HG03175 (cell line): ENCODE results near the gene GNAL.

Experiments used
- ATAC-seq: cut with Tn5 transposase; IDR thresholded peaks from one replicate; pipeline ENCODE4 v1.9.1; 2021; ENCODE audit warnings: mild to moderate bottlenecking, moderate library complexity; ENCODE audit not compliant: unreplicated experiment

The GNAL gene

DNA sequence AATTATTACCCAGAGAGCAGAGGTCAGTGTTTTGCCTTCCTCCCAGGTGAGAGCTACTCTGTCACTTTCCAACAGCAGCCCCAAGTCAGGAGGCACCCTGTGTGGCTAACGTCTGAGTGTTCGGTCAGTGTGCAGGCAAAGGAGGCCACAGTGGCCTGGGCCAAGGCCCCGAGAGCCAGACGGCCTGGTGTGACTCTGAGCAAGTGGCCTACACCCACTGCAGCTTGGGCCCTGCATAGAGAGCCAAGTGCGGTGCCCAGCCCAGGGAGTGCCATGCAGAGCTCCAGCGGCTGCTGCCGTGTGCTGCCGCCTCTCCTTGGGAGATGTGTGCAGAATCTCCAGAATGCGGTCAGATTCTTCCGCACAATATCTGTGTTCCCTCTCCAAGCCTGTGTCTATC lies 70.4 kb downstream of the GNAL start:
- ATAC-seq: no peak

- no peak for ATAC-seq
Observed at GRCh38 chr18:11760498-11761167, 71.6 kb downstream of the GNAL start.

GRCh38 chr18:11761553-11761952 lies 72.5 kb downstream of the GNAL start:
- no peak for ATAC-seq

DNA sequence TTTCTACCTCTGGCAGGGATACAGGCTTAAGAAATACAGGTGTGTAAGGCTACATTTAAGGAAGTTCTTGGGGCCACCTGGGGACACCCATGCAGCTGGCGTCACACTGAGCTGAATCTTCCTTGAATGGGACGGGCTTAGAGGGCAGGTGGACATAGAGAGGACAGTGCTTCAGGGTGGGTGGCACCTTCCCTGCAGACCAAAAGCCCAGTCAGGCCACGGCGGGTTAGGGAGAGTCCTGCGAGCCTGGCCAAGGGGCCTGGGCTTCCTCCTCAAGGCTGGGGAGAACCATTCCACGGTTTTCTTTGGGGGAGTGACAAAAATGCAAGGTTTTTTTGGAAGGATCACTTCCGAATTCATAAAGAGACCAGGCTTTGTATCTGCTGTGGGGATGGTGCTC lies 73.4 kb downstream of the GNAL start:
- ATAC-seq: no peak

GRCh38 chr18:11767329-11767728 lies 78.3 kb downstream of the GNAL start:
- ATAC-seq: no peak

- no peak for ATAC-seq
Observed at GRCh38 chr18:11767935-11768334, 78.9 kb downstream of the GNAL start.

- ATAC-seq: no peak
Observed at GRCh38 chr18:11775436-11776174, 86.5 kb downstream of the GNAL start.

GRCh38 chr18:11780042-11780441 lies 91.0 kb downstream of the GNAL start:
- no peak for ATAC-seq

DNA sequence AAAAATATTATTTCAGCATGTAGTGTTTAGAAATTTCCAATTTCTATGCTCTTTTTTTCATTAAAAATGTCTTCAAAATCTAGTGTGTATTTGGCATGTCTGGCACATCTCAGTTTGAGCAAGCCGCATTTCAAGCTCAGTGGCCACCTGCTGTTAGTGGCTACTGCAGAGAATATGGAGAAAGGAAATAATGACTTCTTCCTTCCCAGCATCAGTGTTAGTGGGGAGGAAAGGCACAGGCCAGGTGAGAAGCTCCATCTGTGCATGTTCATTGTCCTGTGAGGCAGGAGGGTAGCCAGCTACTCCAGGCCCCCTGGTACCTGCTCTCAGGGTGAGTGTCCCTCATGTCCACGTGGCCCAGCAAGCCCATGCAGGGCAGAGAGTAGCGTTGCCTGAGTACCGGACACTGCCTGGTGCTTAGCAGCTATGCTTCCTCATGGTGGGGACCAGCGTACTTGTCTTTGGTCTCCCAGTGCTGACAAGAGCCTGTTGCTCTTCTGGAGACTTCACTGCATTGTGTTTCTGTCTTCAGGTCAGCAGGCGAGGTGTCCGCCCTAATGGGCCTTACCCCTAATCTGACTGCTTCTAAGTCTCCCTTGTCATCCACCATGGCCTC lies 94.8 kb downstream of the GNAL start:
- ATAC-seq: no peak

GRCh38 chr18:11784674-11785304 lies 95.7 kb downstream of the GNAL start:
- ATAC-seq: no peak

DNA sequence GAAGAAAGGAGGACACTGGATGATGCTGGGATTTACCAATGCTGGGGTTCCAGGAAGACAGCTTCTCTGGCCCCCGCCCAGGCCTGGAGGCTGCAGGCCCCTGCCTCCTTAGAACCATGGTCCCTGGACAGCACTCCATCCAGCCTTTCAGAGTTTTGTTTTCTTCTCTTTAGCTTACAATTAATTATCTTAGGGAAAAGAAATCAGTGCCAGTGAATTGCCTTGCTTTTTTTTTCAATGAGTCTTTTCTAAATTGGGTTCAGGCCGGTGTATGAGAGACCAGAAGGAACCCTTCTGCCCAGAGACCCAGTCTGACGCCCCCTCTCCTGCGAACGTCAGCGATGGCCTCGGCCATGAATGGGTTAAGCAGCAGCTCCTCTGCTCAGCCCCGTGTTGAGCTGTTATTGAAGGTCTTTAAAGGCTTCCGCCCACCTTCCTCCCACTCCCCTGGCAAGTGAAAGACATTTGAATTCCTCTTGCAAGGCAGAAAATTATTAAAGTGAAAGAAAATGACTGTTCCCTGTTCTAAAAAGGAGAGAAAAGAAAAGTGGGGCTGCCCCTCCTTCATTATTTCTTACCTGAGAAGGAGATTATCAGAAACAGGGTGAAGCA lies 96.5 kb downstream of the GNAL start:
- ATAC-seq: no peak

DNA sequence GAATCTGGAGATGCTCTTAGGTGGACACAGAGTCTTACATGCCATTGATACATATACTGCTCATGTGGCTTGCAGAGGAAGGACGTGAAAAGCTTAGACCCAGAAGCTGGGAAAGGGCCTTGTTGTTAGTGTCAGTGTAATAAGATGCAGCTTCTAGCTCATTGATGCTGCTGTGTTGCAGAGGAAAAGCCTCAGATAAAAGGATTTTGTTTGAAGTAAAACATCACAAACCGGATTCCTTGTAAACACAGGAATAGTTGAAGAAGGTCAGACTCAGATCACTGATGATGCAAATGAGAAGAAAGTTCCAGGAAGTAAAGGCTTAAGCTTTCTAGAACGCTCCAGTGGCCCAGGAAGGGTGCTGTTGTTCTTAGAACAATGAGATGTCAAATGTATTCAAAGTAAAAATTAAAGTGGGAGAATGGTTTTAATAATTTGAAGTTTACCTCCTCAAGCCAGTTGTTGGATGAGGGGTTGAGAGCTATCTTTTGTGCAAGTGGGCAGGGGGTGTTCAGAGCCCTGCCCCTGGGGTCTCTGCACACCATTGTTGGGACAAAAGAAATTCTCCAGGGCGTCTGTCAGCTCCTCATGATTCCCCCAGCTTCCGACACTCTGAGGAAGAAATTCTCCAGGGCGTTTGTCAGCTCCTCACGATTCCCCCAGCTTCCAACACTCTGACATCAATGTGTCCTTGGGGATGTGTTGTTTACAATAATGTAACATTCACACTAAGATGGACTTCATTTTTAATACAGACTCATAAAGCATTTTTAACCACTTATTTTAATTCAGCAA lies 100.8 kb downstream of the GNAL start:
- ATAC-seq: no peak

GRCh38 chr18:11791131-11791530 lies 102.1 kb downstream of the GNAL start:
- ATAC-seq: no peak

- ATAC-seq: no peak
Observed at GRCh38 chr18:11792632-11793031, 103.6 kb downstream of the GNAL start.

DNA sequence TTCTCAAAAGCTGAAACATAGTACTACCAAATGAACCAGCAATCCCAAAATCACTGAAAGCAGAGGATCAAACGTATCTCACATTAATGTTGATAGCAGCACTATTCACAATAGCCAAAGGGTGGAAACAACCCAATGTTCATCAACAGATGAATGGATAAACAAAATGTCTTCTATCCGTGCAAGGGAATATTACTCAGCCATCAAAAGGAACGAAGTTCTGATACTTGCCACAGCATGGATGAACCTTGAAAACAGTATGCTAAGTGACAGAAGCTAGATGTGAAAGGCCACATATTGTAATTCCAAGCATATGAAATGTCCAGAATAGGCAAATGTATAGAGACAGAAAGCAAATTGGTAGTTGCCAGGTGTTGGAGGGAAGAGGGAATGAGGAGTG lies 105.1 kb downstream of the GNAL start:
- no peak for ATAC-seq

DNA sequence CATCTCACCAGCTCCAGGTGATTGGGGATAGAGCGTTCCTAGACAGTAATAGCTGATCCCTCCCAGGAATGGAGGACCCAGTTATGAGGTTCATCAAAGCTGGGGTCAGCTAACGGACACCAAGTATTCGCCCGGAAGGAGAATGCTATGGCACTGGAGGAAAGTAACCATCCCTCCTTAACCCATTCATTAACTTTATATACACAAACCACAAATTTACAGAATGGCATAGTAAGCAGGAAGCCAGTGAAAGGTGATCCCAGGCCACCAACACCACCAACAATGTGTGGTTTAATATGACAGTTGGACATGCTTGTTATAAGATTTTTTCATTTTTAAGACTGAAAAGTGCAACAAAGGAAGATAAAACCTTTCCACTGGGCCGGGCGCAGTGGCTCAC lies 106.9 kb downstream of the GNAL start:
- no peak for ATAC-seq

DNA sequence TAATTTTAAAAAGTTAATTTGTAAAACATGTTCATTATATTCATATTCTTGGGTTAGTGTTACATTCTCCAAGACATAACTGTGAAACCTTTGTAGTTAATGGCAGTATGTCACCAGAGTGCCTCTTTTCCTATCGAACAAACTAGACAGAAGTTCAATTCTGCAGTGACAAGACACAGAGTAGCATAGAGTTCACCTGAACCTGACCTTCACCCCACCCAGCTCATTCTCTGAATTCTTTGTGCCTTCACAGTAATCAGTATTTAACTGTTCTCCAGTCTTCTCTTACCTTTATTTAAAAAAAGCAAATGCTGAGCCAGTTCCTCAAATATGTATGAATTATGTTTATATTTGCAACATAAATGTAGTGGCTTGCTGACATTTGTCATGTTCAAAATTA lies 109.2 kb downstream of the GNAL start:
- ATAC-seq: no peak

DNA sequence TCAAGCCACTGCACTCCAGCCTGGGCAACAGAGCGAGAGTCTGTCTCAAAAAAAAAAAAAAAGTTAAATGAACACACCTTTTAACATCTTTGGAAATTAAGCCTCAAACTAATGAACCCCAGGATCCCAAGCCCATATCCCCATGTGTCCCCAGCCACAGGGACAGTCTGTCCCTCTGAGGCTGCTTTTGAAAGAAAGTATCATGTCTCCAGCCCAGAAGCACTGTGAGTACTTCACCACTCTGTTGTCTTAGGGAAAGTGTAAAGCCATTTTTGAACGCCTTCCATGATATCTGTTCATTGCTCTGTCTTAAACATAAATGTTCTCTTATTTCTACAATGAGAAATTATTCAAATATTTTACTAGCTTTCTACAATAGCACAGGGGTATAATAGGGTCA lies 110.0 kb downstream of the GNAL start:
- no peak for ATAC-seq

DNA sequence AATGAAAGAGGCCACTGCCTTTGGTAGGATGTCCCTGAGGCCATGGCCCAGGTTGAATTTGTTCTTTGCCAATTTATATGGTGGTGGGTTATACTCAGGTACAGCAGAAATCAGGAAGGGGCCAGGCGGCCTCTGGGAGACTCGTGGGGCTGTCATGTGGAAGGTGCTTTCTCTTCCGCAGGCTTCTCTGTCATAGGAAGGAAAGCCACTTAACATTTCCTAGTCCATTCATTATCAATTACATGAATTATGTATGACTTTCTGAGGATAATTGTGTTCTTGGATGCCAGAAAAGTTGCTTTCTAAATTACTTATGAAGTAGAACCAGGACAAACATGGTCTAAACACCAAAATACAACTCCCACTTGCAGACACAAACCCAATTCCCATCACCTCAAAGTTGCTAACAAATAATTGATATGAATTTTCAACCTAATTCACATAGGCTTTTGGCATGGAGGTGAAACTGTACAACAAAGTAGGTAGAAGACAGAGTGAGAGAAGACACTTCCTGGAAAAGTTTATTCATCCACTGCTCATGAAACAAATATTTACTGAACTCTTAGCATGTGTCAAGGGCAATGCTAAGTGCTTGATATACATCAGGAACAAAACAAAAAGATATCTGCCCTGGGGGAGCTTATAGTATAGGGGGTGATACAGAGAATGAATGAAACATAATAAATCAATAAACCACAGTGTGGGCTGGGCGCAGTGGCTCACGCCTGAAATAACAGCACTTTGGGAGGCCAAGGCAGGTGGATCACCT lies 111.7 kb downstream of the GNAL start:
- no peak for ATAC-seq

- ATAC-seq: no peak
Observed at GRCh38 chr18:11801573-11801972, 112.5 kb downstream of the GNAL start.
